Measurements from ENCODE around the gene VSX1. TPM values are rescaled to one million over a fixed set of nuclear protein-coding genes. Genes with fewer than 3 reads are reported as not detected.

Gene VSX1
- total RNA-seq, 1 experiment from 2014 or later: not detected

GRCh38 chr20:25083773-25084625 is 2.1 kb upstream of the VSX1 start:
- POLR2A ChIA-PET: no interaction called here
- BruUV-seq (replicated peaks): no TSS peak
- Mint-ChIP-seq H3K4me1 (ENCODE audit: insufficient read depth, unreplicated experiment) (no peaks in the 10 kb centered on the region), H3K27ac (ENCODE audit: low read depth, unreplicated experiment) (no peak overlapping the region), H3K4me3 (ENCODE audit: unreplicated experiment) (no peak overlapping the region), H3K36me3 (ENCODE audit: insufficient read depth, unreplicated experiment) (no peaks in the 10 kb centered on the region), H3K9me3 (ENCODE audit: unreplicated experiment) (no peaks in the 10 kb centered on the region), H3K27me3 (ENCODE audit: insufficient read depth, unreplicated experiment) (peaks cover 34% of the 10 kb centered on the region)
- no peak for DNase-seq (ENCODE audit: unreplicated experiment)
- TF ChIP-seq, protein P1, sequence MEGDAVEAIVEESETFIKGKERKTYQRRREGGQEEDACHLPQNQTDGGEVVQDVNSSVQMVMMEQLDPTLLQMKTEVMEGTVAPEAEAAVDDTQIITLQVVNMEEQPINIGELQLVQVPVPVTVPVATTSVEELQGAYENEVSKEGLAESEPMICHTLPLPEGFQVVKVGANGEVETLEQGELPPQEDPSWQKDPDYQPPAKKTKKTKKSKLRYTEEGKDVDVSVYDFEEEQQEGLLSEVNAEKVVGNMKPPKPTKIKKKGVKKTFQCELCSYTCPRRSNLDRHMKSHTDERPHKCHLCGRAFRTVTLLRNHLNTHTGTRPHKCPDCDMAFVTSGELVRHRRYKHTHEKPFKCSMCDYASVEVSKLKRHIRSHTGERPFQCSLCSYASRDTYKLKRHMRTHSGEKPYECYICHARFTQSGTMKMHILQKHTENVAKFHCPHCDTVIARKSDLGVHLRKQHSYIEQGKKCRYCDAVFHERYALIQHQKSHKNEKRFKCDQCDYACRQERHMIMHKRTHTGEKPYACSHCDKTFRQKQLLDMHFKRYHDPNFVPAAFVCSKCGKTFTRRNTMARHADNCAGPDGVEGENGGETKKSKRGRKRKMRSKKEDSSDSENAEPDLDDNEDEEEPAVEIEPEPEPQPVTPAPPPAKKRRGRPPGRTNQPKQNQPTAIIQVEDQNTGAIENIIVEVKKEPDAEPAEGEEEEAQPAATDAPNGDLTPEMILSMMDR (IDR thresholded peaks at IDR 0.05; ENCODE audit: unreplicated experiment): no peak
- intact Hi-C loops (cut with micrococcal nuclease): no loop called here
- CTCF ChIA-PET: interaction anchor here (0.7 kb wide), 1 partner anchor 316 kb away, joined by 3 read pairs; no protein-coding TSS in a partner anchor

DNA sequence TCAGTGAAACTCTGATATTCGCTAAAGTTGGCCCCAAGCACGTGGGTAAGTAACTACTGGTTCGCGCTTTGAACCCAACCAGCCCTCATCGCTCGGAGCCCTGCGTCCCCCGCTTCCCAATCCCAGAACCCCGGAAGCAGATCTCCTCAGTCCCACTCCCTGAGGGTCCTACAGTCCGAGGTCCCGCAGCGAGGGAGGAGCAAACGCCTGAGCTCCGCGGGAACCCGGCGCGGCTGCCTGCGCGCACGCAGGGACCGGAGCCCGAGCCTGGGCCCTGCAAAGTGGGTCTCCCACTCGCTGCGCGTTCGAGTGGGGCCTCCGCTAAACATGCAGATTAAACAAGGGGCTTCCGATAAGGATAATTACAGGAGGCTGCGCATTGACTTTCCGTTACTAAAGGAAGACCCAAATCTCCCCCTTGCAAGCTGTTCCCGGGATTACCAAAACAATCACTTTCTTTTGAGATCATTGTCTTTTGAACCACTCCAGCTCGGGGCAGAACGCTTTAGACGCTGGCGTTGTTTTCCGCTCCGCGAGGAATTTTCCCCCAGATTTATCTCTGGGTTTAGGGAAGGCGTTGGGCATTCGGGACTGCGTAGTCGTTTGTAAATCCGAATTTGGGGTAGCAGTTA is 1.3 kb upstream of the VSX1 start:
- no peak for DNase-seq (ENCODE audit: unreplicated experiment)
- intact Hi-C loops (cut with micrococcal nuclease): no loop called here
- no peaks in the 10 kb centered on the region for H3K4me1 Mint-ChIP-seq (ENCODE audit: insufficient read depth, unreplicated experiment)
- BruUV-seq (replicated peaks): no TSS peak
- no peaks in the 10 kb centered on the region for H3K9me3 Mint-ChIP-seq (ENCODE audit: unreplicated experiment)
- H3K36me3 Mint-ChIP-seq (ENCODE audit: insufficient read depth, unreplicated experiment): no peaks in the 10 kb centered on the region
- peaks cover 39% of the 10 kb centered on the region for H3K27me3 Mint-ChIP-seq (ENCODE audit: insufficient read depth, unreplicated experiment)
- H3K27ac Mint-ChIP-seq (ENCODE audit: low read depth, unreplicated experiment): no peak overlapping the region
- TF ChIP-seq, protein P1 (IDR thresholded peaks at IDR 0.05; ENCODE audit: unreplicated experiment): no peak
- ChIA-PET CTCF (no interaction called here), POLR2A (no interaction called here)
- H3K4me3 Mint-ChIP-seq (ENCODE audit: unreplicated experiment): no peak overlapping the region

GRCh38 chr20:25082498-25082873 is 545 bp upstream of the VSX1 start:
- peaks cover 47% of the 10 kb centered on the region for H3K27me3 Mint-ChIP-seq (ENCODE audit: insufficient read depth, unreplicated experiment)
- CTCF ChIA-PET: no interaction called here
- POLR2A ChIA-PET: no interaction called here
- intact Hi-C loops (cut with micrococcal nuclease): no loop called here
- H3K4me1 Mint-ChIP-seq (ENCODE audit: insufficient read depth, unreplicated experiment): no peaks in the 10 kb centered on the region
- DNase-seq (ENCODE audit: unreplicated experiment): no peak
- no peaks in the 10 kb centered on the region for H3K36me3 Mint-ChIP-seq (ENCODE audit: insufficient read depth, unreplicated experiment)
- no peak overlapping the region for H3K4me3 Mint-ChIP-seq (ENCODE audit: unreplicated experiment)
- BruUV-seq (replicated peaks): no TSS peak
- TF ChIP-seq, protein P1 (IDR thresholded peaks at IDR 0.05; ENCODE audit: unreplicated experiment): no peak
- no peaks in the 10 kb centered on the region for H3K9me3 Mint-ChIP-seq (ENCODE audit: unreplicated experiment)
- no peak overlapping the region for H3K27ac Mint-ChIP-seq (ENCODE audit: low read depth, unreplicated experiment)

GRCh38 chr20:25081065-25081729 is 744 bp downstream of the VSX1 start:
- intact Hi-C loops (cut with micrococcal nuclease): no loop called here
- Mint-ChIP-seq H3K36me3 (ENCODE audit: insufficient read depth, unreplicated experiment) (no peaks in the 10 kb centered on the region), H3K9me3 (ENCODE audit: unreplicated experiment) (no peaks in the 10 kb centered on the region), H3K4me3 (ENCODE audit: unreplicated experiment) (no peak overlapping the region), H3K4me1 (ENCODE audit: insufficient read depth, unreplicated experiment) (peaks cover 8% of the 10 kb centered on the region), H3K27me3 (ENCODE audit: insufficient read depth, unreplicated experiment) (peaks cover 48% of the 10 kb centered on the region), H3K27ac (ENCODE audit: low read depth, unreplicated experiment) (no peak overlapping the region)
- CTCF ChIA-PET: interaction anchor here (1.0 kb wide), 1 partner anchor 88 kb away, joined by 3 read pairs; no protein-coding TSS in a partner anchor
- POLR2A ChIA-PET: interaction anchor here (1.2 kb wide), 1 partner anchor 12 kb away, joined by 3 read pairs; no protein-coding TSS in a partner anchor
- no peak for DNase-seq (ENCODE audit: unreplicated experiment)
- BruUV-seq (replicated peaks): no TSS peak
- TF ChIP-seq, protein P1 (IDR thresholded peaks at IDR 0.05; ENCODE audit: unreplicated experiment): no peak
